Body of pancreas (tissue), 4 donors: ENCODE results near the gene UBE2U. TPM values are rescaled to one million over a fixed set of nuclear protein-coding genes. Genes with fewer than 3 reads are reported as not detected.

Experiments
- ATAC-seq: fragments of 150-250 bp; one replicate; pipeline ENCODE4 v1.9.1; 2016
- DNase-seq, 4 donors: peaks; one replicate each; pipeline ENCODE4 v3.0.0-alpha.2; 2019
- H3K27ac ChIP-seq, 4 donors: fragments of 200-600 bp; sonication (generic); 1 replicate in 3 of 4; 2 replicates in 1 of 4; pipeline versions ENCODE4 v1.5.1 to v1.6.1; 2016 to 2019; ENCODE audit warnings: mild to moderate bottlenecking in 1 of 4, mixed read lengths in 1 of 4, moderate library complexity in 1 of 4
- H3K27me3 ChIP-seq, 2 donors: fragments of 200-600 bp; sonication (generic); one replicate each; pipeline ENCODE4 v1.6.0; 2016; ENCODE audit warnings: mild to moderate bottlenecking in 1 of 2
- H3K36me3 ChIP-seq, 2 donors: fragments of 200-600 bp; sonication (generic); replicated peaks in 1 of 2; 2 replicates each; pipeline ENCODE4 v1.5.1; 2016; ENCODE audit warnings: low read depth in 2 of 2; ENCODE audit not compliant: insufficient read depth in 1 of 2
- H3K4me1 ChIP-seq: fragments of 200-600 bp; sonication (generic); one replicate; pipeline ENCODE4 v1.6.0; 2016
- H3K4me3 ChIP-seq, 2 donors: fragments of 200-600 bp; sonication (generic); 1 replicate in 1 of 2; 2 replicates in 1 of 2; pipeline ENCODE4 v1.5.1; 2016 to 2019
- H3K9me3 ChIP-seq, 3 donors: fragments of 200-600 bp; sonication (generic); 1 replicate in 2 of 3; 2 replicates in 1 of 3; pipeline ENCODE4 v1.5.1; 2016
- POLR2A ChIP-seq, 3 donors: fragments of 450-650 bp; IDR thresholded peaks; one replicate each; pipeline ENCODE4 v1.6.1; 2016; ENCODE audit warnings: antibody characterized with exemption in 3 of 3, mild to moderate bottlenecking in 2 of 3
- whole genome bisulfite sequencing, 2 donors: methylation state at CpG; one replicate each; pipeline ENCODE4 v1.1.5; 2017; 5-methylcytosine and 5-hydroxymethylcytosine counted together
- intact Hi-C: fragments of 100-400 bp; cut with DNase I; formaldehyde crosslinking; loops from one replicate; pipeline ENCODE4 v1.15.1; 2023
- total RNA-seq, 2 donors: library from RNA; depleted of rRNA; stranded (reverse); fragments of >200 nt; gene quantifications; one replicate each; pipeline ENCODE4 v1.1.0, GENCODE V29; 2016
- TF ChIP-seq, protein P1 (sequence below), 7 experiments: fragments of 450-650 bp in 4 of 7; fragments of 200-600 bp in 3 of 7; sonication (generic) in 3 of 7; IDR thresholded peaks; one replicate each; pipeline ENCODE4 v1.5.1; 2016 to 2019; ENCODE audit warnings: antibody characterized with exemption in 7 of 7

Gene UBE2U
- total RNA-seq, 2 donors from 2014 or later: not detected

DNA sequence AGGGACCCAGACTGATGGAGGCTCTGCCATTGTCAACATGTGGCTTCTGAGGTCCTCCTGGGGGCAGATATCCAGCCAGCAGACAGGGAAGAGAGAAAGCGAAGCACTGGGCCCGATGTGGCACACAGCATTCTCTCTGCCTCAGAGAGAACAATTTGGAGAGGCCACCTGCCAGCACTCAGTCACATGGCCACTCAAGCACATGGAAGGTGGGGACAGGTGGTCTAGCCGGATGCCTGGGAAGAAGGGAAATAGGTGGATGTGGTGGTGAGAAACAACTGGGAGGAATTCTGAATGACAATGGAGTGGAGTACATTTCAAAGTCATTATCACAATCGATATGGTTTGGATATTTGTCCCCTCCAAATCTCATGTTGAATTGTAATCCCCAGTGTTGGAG, 109.0 kb downstream of the UBE2U start:
- Histone ChIP-seq H3K27ac (no peak overlapping the region), H3K9me3 (no peaks in the 10 kb centered on the region), H3K27me3 (no peaks in the 10 kb centered on the region), H3K36me3 (no peaks in the 10 kb centered on the region), H3K4me1 (no peaks in the 10 kb centered on the region), H3K4me3 (no peak overlapping the region)
- ATAC-seq: no peak
- TF ChIP-seq, protein P1, sequence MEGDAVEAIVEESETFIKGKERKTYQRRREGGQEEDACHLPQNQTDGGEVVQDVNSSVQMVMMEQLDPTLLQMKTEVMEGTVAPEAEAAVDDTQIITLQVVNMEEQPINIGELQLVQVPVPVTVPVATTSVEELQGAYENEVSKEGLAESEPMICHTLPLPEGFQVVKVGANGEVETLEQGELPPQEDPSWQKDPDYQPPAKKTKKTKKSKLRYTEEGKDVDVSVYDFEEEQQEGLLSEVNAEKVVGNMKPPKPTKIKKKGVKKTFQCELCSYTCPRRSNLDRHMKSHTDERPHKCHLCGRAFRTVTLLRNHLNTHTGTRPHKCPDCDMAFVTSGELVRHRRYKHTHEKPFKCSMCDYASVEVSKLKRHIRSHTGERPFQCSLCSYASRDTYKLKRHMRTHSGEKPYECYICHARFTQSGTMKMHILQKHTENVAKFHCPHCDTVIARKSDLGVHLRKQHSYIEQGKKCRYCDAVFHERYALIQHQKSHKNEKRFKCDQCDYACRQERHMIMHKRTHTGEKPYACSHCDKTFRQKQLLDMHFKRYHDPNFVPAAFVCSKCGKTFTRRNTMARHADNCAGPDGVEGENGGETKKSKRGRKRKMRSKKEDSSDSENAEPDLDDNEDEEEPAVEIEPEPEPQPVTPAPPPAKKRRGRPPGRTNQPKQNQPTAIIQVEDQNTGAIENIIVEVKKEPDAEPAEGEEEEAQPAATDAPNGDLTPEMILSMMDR (IDR thresholded peaks at IDR 0.05): no peak
- TF ChIP-seq POLR2A (IDR thresholded peaks at IDR 0.05): no peak
- intact Hi-C loops: no loop called here
- WGBS, 2 donors: 85 to 93% methylated on average over 4 of the region's 4 CpGs
- no peak for DNase-seq

DNA sequence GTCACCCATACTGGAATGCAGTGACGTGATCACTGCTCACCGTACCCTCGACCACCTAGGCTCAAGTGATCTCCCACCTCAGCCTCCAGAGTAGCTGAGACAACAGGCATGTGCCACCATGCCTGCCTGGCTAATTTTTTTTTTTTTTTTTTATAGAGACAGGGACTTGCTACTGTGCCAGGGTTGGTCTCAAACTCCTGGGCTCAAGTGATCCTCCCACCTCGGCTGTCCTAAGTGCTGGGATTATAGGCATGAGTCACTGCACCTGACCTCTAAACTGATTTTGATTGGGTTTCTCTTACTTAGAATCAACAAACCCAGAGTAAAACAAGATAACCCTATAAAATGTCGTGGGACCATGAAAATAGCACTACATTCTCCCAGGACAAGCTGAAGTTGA, 112.0 kb downstream of the UBE2U start:
- ATAC-seq (no peak), DNase-seq (no peak)
- Histone ChIP-seq H3K9me3 (no peaks in the 10 kb centered on the region), H3K27ac (no peak overlapping the region), H3K4me3 (no peak overlapping the region), H3K27me3 (no peaks in the 10 kb centered on the region), H3K36me3 (no peaks in the 10 kb centered on the region), H3K4me1 (no peaks in the 10 kb centered on the region)
- intact Hi-C loops: no loop called here
- TF ChIP-seq, protein P1 (IDR thresholded peaks at IDR 0.05): no peak
- no peak for TF ChIP-seq POLR2A (IDR thresholded peaks at IDR 0.05)
- 59 to 65% methylated on average over 5 of the region's 5 CpGs for WGBS, 2 donors
